NCI-H1436 (cell line): ENCODE measurements around the gene SCFD1.
"Not testable (repeated sequence)": the region's sequence is repeated elsewhere in the genome, so short reads cannot be mapped to it uniquely, and the experiment has no call there.

Source experiments
- DNase-seq: peaks from one replicate; lab custom pipeline; 2025; lab: John Stamatoyannopoulos, UW

The SCFD1 gene

DNA sequence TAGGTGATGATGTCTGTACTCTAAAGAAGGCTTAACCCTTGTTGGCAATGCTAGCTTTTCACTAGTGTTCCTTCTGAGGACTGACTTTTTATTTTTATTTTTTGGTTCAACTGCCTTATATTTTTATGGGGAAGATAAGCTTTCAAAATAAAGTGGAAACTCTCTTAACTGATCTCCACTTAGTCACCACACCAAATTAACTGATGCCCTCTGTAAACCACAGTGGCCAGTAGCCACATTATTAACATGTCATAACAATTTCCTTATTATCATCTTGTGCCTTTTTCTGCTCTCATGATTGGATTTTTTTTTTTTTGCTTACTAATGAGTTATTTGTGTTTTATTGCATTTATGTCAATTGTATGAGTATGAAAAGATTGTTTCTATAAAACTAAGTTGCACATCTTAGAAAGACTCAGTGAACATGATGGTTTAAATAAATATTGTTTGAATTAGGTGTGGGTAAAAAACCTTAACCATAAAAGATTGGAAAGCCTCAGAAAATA lies 56.9 kb downstream of the SCFD1 start:
- no peak for DNase-seq

DNA sequence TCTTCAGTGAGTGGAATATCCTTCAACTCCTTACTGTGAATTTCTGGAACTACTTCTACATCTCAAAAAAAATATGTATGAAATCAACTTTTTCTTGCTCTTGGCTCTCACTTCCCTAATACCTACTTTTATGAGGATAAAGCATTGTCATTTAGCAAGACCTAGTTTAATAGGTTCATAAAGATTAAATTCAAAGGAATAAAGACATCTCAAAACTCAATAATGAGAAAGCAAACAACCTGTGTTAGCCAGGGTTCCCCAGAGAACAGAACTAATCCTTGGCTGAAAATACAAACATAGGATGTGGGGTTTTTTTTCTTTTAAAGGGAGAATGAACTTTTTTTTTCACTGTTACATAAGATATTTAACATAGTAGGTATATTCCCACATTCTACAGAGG lies 57.9 kb downstream of the SCFD1 start:
- DNase-seq, result no peak

DNA sequence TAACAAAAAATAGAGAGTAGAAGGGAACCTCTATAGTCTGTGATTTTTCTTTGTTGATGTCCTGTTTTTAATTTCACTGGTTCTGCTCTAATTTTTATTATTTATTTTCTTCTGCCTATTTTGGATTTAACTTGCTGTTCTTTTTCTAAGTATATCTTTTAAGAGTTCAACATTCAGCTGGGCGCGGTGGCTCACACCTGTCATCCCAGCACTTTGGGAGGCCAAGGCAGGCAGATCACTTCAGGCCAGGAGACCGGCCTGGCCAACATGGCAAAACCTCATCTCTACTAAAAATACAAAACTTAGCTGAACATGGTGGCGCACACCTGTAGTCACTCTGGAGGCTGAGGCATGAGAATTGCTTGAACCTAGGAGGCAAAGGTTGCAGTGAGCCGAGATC lies 58.7 kb downstream of the SCFD1 start:
- DNase-seq, result not testable (repeated sequence)

DNA sequence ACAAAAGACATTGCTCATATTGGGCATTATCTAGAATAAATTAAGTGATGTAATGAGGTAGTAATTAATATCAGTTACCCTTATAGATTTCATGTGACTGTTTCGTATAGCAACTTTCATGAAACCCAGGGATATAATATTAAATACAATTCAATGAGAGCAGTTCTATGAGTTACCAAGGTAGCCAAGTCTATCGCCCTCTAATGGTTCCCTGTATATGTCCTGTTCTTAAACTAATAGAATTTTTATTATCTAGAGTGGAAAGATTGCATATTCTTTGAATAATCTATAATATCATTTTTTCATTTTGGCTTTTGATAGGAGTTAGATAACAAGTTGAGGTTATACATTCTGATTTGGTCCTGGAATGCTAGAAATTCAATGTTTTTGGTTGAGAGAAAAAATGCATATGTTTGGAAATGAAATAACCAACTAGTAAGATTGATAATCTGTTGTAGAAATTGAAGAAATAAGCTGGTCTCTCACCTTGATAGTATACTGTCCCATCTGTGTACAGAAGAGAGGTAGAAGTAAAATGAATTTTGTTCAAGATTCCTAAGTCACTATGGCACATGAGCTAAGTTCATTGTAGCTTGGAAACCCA lies 59.7 kb downstream of the SCFD1 start:
- no peak for DNase-seq

DNA sequence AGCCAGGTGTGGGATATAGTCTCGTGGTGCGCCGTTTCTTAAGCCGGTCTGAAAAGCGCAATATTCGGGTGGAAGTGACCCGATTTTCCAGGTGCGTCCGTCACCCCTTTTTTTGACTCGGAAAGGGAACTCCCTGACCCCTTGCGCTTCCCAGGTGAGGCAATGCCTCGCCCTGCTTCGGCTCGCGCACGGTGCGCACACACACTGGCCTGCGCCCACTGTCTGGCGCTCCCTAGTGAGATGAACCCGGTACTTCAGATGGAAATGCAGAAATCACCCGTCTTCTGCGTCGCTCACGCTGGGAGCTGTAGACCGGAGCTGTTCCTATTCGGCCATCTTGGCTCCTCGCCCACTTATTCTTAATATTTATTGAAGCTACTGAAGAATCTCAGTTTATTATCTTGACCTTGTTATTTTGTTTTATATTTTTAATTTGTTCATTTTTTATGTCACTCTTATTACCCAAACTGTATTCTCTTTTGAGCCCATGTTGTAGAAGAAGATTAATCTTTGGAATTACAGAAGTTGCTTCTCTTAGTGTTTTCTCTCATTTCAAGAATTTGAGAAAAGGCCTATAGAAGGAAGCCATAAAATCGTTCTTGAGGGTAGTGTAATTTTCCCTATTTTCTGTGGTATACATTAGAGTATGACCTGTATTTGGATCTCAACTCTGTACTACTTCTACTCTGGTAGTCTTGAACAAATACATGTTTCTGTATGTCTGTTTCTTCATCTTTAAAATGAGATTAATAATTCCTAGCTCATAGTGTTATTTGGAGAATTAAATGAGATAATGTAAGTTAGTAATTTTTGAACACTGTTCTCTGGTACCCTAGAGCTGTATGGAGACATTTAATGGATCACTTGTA lies 68.6 kb downstream of the SCFD1 start:
- not testable (repeated sequence) for DNase-seq

DNA sequence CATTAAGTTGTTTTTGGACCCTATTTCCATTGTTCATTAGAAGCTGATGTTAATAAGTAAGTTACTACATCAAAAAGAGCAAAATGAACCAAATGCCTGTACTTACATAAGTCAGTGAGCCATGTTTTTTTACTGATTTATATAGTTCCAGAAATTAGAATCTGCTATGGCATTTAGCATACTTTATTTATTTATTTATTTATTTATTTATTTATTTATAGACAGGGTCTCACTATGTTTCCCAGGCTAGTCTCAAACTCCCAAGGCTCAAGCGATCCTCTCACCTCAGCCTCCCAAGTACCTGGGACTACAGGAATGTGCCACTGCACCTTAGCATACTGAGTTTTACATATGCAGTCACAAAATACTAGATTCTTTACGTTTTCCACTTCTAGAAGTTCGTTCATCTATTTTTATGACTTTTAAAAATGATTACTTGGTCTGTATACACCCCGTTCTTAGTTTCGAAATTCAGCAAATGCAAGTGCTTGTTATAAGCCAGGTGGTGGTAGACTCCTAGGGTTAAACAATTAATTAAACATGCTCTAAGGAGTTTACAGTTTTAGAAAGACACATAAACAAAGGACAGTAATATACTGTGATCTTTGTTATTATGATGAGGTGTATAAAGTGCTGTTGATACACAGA lies 69.8 kb downstream of the SCFD1 start:
- no peak for DNase-seq

DNA sequence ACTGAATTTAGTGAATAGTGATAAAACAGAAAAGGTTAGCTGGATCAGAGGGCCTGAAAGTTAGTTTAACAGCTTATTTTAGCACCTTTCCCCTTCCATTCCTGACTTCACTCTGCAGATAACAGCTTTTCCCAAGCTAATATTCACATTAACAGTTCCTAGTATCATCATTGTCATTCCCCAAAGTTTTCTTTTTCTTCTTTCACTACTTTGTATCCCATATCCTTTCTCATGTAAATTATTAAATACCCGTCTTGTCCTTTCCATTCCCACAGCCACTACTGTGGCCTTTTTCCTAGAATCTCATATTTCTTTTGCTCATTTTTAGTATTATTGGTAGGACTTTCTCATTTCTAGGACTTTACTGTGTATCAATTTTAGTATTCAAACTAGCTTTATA lies 70.5 kb downstream of the SCFD1 start:
- DNase-seq, result no peak

DNA sequence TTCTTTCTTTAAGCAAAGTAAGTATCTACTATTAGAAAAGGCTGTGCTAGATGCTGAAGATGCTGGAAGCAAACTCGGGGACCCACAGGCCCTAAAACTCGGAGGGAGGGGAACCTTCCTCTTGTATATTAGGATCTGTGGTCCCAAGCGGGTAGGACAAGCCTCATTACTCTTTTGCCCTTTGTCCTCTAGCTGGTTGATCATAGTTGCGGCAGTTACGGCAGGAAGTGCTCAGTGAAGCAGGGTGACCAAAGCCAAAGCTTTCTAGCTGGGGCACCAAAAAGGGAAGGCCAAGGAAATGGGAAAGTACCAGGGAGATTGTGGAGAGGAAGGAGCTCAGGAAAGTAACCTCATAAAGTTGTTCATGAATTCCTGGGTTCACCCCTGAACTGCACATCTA lies 76.3 kb downstream of the SCFD1 start:
- no peak for DNase-seq

DNA sequence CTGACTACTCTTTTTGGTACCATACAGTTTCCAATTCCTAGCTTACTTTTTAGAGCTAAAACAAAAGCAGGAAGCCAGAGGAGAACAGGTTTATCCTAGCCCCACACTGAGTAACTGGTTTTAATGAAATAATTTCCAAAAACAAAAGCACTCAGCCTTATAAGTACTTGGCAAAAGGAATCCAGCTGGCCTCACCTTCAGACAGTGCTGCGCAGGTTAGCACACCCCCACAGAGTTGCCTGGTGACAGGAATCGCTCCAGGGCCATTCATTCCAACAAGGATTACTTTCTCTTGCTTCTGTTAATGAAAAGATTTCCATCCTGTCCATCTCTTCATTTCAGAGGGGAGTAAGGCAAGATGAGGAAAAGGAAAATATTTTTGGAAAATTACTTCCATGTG lies 84.6 kb downstream of the SCFD1 start:
- DNase-seq, result no peak

DNA sequence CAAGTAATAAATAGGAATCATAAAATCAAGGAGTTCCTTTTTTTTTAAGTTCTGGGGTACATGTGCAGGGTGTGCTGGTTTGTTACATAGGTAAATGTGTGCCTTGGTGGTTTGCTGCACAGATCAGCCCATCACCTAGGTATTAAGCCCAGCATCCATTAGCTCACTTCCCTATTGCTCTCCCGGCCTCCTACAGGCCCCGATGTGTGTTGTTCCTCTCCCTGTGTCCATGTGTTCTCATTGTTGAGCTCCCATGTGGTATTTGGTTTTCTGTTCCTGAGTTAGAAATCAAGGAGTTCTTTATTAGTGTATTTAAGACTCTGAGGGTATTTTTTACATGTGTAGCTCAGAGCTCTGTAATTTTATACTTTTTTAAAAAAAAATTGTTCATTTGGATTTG lies 86.0 kb downstream of the SCFD1 start:
- DNase-seq, result no peak

DNA sequence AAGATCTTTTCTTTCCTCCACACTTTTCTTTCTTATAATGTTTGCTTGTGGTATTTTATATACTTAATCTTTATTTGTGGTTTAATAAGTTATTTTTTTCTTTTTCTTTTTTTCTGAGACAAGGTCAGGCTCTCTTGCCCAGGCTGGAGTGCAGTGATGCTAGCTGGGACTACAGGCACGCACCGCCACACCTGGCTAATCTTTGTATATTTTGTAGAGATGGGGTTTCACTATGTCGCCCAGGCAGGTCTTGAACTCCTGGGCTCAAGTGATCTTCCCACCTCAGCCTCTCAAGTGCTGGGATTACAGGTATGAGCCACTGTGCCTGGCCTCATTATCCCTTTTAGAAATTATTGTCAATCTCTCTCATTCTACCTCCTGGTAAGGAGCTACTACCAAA lies 87.1 kb downstream of the SCFD1 start:
- DNase-seq, result no peak

DNA sequence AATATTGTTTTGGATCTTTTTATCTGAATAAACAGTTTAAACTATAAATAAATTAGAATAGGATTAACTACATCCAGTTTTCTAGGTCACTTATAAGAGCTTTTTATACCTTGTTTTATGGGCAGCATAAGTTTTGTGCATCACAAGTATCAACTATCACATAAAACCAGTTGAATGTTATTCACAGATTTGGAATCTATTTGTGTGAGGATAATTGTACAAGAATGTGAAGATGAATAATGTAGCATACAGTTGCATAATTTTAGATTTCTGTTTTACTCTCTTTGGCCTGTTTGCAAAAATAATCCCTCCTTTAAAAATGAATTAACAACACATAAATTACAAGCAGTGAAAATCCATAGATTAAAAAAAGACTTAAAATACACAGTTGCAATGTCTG lies 88.8 kb downstream of the SCFD1 start:
- DNase-seq, result no peak

DNA sequence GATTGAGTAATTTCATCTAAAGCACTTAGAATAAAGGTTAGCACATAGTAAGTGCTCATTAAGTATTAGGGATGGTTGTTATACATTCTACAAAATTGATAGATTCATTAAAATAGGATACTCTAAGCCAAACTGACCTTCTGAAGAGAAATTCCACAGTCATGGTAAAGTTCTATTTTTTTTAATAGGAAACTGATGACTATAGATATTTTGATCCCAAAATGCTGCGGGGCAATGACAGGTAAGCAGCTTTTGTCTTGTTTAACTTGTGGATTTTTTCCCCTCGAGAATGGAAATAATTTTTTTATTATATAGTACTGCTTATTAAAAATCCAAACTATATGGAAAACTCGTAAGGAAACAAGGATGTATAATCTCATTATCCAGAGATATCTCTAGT lies 97.0 kb downstream of the SCFD1 start:
- DNase-seq, result no peak

DNA sequence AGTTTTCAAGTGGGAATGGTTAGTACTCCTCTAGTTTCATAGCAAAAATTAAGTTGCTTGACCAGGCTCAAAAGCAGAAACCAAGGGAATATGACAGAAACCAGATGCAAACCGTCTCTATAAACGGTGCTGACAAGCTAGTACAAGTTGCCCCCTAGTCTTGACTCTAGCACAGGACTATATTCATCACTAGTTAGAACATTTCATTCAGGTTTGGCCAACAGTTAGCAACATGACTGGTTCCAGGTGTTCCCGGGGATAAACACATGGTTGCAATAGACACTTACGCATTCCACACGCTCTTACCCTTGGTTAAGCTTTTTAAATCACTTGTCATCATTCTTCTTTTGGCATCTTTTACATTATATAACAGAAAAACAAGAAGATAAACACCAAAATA lies 103.6 kb downstream of the SCFD1 start:
- DNase-seq, result no peak

DNA sequence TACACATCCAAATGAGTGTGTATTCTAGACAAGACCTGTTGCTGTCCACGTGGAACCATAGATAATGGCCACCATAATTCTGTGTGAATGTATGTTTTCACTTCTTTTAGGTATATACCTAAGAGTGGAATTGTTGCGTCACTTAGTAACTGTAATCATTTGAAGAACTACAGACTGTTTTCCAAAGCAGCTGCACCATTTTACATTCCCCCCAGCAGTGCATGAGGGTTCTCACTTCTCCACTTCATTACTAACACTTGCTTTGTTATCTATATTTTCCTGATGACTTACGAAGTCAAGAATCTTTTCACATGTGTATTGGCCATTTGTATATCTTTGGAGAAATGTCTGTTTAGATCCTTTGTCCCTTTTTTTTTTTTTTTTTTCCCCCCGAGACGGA lies 106.4 kb downstream of the SCFD1 start:
- no peak for DNase-seq

DNA sequence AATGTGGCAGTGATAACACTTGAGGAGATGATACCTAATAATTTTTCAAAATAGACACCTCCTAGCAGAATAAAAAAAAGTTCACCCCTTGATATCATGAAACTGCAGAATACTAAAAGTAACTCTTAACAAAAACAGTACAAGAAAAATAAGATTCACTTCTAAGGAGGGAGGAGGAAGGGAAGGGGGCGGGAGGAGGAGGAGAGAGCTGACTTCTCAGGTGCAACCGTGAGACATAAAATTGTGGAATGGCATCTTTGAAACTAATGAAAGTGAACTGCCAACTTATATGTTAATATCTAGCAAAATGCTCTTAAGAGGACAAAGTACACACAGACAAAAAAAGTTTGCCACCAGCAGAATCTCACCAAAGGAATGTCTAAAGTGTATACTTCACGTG lies 115.8 kb downstream of the SCFD1 start:
- DNase-seq, result no peak

DNA sequence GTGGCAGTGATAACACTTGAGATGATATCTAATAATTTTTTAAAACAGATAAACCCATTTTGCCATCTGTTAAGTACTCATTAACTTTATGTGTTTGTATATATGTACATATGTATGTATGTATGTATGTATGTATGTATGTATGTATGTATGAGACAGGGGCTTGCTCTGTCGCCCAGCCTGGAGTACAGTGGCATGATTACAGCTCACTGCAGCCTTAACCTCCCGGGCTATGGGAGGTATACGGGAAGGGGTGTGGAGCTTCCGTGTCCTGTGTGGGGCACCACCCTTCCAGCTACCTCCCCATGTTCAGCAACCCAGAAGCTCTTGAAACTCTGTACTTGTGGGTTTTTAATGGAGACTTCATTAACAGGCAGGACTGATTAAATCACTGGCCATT lies 116.9 kb downstream of the SCFD1 start:
- DNase-seq, result no peak

DNA sequence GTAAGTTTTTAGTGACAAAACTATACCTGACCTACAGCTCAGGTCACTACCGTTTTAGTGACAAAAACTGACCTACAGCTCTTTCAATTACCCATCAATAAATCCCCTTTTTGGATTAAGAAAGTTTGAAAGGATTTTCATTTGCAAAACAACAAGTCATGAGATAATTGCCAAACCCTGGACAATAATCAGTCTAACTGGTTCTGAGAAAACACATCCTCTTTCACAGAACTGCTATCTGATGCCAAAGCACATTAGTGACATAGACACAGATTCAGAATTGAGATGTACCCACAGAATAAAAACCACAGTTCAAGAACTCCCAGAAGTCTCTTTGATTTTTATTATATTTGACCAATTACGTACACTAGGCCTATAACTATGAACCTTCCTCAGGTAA lies 126.2 kb downstream of the SCFD1 start:
- DNase-seq, result no peak

DNA sequence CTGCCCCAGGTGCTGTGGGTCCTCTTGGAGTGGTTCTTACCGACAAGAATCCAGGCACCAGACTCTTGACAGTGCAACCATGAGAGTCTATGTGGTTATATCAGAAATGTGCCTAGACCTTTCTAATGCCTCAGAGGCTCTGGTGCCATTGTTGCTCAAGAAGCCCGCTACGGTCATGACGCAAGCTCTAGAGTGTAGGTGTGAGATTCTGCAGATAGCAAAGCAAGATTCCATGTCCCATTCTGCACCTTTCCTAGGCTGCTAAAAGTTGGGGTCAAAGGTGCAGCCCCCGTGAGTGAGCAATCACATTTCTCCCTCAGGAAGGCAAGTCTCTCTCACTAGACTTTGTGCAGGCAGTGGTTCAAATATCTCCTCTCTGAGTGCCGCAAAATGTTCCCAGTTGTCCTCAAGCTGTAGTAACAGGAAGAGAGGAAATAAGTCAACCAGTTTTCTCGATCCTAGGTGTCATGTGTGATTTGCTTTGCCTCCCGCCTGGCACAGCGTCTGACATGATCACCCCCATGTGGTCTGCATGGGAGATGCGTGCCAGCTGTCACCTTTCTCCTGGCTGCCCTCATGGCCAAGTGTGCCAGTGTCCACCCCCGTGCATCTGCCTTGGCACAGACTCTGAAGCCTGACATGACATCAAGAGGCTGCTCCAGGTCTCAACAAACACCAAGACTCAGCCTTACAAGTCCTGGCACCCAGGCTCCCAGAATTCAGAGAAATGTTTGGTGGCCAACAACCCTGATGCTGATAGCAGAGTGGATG lies 129.7 kb downstream of the SCFD1 start:
- DNase-seq, result no peak

DNA sequence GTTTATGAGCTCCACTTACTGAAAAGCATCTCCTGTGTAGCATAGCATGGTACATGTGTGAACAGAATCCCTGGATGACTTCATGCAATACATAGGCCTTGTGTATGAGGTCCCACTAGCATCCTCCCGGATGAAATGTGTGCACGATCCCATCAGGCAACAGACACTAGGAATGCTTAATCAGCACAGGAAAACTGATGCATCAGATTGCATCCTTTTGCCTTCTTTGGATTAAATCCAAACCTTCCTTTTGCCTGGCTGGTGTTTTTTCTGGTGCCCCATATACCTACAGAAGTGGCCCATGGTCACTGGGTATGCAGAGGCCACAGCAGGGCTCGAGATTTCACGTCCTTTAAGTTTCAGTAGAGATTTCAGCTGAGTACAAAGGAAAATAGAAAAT lies 131.3 kb downstream of the SCFD1 start:
- DNase-seq, result no peak

DNA sequence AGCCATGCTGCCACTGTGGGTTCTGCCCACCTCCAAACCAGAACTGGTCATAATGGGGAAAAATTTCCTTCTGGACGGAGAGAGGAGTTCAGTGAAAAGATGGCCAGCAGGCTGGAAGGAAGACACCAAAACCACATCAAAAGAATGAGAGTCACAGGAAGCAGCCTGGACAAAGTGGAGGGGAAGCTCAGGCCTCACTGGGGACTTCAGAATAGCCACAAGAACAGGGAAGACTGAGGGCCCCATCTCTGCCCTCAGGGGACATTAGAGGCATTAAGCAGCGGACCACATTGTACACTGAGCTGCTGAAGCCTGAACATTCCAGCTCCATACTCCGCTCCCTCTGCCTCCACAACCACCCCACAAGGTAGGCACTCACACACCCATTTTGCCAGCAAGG lies 132.7 kb downstream of the SCFD1 start:
- no peak for DNase-seq

DNA sequence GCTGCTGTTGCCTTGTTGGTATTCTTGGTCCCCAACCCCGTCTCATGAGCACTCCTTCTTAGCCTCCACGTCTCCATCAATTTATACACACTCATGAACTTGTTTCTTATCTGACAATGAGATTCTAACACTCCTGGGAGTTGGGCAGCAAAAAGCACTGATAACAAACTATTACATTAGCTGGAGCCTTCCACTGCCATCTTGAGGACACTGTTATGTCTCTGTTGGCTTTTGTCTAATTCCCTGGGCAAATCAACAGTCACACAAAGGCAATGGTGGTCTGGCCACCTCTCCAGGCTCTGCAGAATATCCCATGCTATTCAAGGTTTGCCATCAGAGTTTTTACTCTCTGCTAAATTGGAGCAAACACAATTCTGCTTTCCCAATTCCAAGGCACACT lies 134.5 kb downstream of the SCFD1 start:
- DNase-seq, result no peak
